Glomerular endothelial cell (primary cell): ENCODE data around the gene ZNF277. TPM values are rescaled to one million over a fixed set of nuclear protein-coding genes. Genes with fewer than 3 reads are reported as not detected.

Experiments
- DNase-seq: peaks from one replicate; pipeline ENCODE4 v3.0.0-alpha.2; 2011; ENCODE audit warnings: low read depth, low spot score; ENCODE audit errors: extremely low read depth
- total RNA-seq: library from RNA; depleted of rRNA; stranded (reverse); fragments of >200 nt; gene quantifications from 2 replicates; pipeline ENCODE4 v1.2.3, GENCODE V29; 2015

Gene ZNF277
- total RNA-seq, 1 donor from 2014 or later, result 17.0 TPM

DNA sequence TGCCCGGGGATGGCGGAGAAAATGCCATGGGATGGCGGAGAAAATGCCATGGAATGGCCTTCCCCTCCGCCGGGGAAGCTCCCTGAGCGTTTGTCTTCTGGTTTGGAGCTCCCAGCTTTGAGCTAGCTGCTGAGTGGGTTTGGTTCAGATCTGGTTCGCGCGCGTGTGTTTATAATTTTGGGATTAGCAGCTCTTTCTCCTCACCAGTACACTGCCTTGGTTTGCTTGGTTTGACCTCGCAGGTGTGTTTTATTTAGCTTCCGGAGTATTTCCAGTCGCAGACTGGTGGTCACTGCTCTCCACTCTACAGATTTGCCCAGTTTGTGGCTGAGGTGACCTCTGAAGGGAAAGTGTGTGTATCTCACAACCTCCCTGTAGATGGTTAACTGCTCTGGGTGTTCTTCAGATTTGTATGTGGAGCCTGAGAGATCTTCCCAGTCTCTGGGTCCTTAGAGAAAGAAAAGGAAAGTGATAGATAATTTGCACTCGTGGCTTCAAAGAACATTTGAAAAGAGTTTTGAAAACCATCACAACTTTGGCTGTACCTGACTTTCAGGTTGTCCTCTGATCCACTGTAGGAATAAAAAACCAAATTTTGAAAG, 597 bp downstream of the ZNF277 start:
- no peak for DNase-seq

DNA sequence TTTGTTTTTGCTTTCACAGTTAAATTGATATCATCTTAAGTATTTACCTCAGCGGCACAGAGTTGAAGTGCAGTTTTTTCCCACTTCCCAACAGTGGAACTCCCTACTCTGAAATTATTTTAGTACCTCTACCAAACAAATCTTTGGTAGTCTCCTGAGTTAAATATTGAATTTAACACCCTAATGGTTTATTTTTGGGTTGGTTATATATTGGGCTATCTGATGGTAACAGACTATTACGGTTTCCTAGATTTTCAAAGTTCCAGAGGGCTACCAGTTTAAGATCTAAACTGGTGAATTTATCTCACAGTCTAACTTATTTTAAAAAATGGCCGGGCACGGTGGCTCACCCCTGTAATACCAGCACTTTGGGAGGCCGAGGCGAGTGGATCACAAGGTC, 1.3 kb downstream of the ZNF277 start:
- no peak for DNase-seq

DNA sequence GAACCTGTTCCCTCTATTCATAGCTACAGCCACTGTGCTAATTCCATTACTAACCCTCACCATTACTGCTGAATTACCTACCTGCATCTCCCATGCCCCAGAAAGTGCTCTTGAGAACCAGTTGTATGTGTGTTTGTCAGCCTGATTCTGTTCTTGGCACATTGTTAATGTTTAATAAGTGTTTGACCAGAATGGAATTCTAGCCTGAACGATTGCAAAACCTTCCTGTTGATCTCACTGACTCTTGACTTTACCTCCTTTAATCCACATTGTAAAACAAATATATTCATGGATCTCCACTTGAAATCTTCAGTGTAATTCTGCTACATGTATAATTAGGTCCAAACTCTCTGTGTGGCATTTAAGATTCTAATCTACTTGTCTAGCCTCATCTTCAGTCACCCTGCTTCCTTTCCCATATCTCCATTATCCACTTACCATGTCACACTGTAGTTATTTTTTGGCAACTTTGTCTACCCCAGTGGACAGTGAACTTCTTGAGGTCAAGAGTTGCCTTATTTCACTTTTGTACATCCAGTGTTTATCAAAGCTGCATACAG, 4.9 kb downstream of the ZNF277 start:
- no peak for DNase-seq

DNA sequence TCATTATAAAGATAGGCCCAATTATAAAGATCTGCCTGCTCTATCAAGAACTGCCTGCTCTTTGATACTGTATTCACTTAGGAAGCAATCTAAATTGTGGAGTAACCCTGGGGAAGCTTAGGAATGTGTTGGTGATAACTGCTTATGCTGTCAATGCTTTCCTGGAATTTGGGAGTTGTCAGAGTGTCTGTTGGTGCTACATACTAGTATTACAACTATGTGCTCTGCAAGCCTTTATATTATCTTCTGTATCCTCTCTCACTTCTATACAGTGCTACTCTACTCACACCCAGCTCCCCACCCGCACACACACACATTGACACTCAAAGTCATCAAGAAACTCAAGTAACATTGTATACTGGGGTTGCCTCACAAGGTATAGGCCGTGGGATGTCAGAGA, 6.1 kb downstream of the ZNF277 start:
- DNase-seq, result no peak

DNA sequence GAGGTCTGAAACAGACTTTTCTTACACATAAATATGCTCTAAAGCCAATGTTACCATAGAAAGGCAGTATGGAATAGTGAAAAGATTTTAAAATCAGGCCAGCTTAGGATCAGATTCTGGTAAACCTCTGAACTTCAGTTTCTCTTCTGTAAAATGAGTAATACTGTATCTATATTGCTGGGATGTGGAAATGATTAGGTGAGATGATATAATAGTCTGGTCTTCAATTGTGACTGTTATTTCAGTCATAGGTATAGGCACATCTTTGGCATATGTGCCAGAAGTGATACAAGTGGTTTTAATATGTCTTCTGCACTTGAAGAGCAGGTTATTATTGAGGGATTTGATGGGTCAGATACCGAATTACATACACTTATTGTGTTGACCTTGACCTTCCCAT, 7.2 kb downstream of the ZNF277 start:
- DNase-seq, result no peak

DNA sequence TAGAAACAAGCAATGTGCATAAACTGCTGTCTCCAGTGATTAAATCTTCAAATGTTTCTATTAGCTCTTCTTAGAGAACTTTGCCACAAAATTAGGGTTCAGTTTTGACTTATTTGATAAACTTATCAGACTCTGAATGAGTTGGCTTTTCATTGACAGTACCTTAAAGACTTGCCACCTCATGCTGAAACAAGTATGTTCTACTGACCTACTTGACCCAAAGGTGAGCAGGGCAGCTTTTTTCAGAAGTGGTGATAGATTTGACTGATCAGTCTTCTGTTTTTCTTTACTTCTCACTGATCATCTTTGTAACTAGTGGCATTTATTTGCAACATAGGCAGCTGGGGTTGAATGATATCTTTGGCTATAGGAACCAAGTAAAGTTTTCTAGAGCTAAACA, 7.8 kb downstream of the ZNF277 start:
- DNase-seq, result no peak

DNA sequence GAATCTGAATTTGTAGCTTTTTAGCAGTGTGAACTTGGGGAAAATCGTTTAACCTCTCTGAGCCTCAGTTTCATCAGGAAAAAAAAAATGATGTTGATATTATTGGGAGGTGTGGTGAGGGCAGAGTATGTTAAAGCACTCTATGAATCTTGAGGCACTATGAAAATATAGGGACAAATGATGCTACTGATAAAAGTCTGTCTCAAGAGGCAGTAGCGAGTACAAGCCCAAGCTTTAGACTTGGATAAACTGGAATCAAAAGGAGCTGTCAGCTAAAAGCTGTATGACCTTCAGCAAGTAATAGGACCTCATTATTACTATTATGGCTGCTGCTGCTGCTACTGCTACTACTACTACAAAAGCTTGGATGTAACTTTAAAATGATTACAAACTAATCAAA, 8.4 kb downstream of the ZNF277 start:
- no peak for DNase-seq

DNA sequence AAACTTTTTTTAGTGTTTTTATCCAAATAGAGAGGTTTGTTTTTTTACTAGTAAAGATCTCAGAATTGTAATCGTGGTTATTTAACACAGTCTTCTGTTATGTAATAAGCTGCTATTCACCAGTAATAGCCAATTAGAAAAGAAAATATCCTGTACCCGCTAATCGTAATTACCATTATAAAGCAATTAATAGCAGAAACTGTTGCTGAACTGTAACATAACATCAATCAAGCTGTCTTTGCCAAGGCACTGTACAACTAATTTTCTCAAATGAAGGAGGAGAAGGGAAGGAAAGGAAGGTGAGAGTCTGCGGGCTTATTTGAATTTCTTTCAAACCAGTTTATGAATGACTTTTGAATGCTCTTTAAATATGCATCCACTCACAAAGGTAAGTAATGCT, 9.3 kb downstream of the ZNF277 start:
- no peak for DNase-seq

DNA sequence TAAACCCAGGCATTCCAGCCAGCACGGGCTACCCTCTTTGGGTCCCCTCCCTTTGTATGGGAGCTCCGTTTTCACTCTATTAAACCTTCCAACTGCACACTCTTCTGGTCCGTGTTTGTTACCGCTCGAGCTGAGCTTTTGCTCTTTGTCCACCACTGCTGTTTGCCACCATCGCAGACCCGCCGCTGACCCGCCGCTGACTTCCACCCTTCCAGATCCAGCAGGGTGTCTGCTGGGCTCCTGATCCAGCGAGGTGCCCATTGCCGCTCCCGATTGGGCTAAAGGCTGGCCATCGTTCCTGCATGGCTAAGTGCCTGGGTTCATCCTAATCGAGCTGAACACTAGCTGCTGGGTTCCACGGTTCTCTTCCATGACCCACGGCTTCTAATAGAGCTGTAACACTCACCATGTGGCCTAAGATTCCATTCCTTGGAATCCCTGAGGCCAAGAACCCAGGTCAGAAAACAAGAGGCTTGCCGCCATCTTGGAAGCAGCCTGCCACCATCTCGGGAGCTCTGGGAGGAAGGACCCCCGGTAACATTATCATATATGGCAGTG, 14.5 kb downstream of the ZNF277 start:
- no peak for DNase-seq

DNA sequence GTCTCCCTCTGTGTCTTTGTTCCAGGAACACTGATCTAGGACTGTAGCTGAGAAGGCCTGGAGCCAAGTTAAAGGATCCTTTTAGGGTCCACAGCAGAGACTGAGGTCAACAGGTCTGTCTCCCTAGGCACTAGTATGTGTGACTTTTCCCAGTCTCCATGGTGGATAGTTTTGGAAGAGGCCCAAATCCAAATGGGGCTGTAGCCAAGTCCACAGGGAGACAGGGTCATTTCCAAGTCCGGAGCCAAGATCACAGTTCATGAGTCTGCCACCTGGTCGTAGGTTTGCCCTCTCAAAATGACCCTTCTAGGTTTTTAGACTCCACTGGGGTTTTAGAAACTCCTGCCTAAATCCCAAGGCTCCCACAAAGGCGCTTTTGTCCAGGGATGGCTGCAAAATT, 16.8 kb downstream of the ZNF277 start:
- no peak for DNase-seq

DNA sequence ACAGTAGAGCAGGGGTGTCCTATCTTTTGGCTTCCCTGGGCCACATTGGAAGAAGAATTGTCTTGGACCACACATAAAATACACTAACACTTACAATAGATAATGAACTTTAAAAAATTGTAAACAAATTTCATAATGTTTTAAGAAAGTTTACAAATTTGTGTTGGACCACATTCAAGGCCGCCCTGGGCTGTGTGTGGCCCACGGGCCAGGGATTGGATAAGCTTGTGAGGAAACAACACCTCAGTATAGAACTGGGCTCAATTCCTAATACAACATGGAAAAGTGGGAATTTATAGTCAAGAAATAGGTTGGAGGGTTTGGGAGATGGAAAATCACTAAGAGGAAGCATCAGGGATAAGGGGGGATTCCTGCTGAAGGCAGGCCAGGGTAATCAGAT, 17.7 kb downstream of the ZNF277 start:
- no peak for DNase-seq

DNA sequence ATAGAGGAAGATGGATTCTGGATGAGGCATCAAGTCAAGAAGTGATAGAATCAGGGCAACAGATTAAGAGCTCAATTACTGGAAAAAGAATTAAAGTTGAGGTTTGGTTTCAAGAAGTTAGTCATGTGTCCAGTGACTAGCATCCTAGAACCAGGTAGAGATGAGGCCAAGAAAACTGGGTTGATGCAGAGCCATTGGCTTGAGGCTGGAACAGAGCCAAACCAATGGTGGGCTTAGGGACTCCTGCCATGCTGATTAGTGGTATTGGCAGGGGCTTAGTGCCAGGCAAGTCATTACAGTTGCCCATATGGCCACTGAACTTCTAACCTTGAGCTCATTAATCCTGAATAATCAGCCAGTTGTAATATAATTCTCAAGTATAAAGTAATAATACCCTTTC, 18.5 kb downstream of the ZNF277 start:
- no peak for DNase-seq

DNA sequence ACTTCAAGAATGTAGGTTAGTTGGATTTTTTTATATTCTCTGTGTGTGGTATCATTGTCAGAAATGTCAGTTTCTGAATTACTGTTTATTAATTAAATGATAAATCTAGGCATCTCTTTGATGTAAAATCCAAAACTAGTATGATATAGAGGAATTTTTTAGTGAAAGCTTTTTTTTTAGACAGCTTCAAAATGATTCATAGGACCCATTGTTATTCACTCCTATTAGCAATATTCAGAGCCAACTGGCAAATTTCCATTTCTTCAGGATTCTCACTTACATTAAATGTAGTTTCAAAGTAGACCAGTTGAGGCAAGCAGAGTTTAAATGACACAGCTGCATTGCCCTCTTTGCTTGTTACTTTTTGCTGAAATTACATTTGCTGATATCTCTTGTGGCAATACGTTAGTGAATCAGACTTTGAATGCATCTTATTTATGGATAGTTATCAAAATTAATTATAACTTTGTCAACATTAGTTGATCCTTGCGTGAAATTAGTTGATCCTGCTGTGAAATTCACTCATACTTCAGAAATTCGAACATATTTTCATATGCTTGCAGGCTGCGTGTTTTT, 20.3 kb downstream of the ZNF277 start:
- no peak for DNase-seq

DNA sequence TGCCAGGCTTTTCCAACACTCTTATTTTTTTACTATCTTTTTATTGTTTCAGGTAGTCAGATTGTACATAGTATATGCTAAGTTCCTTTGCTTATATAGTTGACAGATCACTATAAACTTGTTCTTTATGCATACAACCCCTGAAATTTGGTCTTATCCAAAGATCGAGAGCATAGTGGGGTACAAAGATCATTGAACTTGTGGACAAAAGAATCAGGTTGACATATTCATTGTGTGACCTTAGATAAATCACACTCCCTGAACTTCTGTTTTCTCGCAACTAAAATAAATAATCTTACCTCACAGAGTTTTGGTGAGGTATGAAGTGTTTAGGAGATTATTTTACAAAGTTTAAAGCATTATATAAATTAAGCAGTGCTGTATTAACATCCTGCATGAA, 22.1 kb downstream of the ZNF277 start:
- no peak for DNase-seq

DNA sequence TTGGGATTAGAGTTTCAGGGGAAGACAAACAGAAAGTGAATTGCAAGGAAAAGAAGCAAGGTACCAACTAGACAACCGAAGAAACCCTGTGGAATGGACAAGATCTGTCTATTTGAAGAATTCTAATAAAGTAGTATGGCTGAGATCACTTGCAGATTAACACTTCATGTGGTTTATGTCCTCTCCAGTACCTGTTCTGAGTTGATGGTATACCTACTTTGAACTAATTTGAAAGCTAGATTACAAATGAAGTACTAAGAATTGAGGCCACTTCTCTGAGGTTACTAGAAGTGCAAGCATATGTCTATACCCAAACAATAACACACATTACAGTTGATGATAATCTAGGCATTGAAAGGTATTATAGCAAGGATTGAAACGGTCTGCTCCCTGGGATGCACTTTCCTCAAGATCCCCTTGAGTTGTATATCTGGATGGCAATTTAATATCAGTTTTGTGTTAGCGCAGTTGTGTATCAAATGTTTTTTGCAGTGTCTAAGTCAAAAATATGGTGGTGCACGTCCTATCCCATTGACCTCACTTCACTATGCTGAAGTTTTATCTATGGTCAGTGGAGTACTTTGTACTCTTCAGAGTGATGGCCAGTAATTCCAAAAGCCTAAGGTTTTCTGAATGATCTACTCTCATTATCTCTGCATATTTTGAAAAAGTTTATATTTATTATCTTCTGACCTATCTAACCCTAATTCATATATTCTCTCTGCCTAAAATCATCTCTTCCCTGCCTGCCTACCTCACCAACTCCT, 25.9 kb downstream of the ZNF277 start:
- DNase-seq, result no peak

DNA sequence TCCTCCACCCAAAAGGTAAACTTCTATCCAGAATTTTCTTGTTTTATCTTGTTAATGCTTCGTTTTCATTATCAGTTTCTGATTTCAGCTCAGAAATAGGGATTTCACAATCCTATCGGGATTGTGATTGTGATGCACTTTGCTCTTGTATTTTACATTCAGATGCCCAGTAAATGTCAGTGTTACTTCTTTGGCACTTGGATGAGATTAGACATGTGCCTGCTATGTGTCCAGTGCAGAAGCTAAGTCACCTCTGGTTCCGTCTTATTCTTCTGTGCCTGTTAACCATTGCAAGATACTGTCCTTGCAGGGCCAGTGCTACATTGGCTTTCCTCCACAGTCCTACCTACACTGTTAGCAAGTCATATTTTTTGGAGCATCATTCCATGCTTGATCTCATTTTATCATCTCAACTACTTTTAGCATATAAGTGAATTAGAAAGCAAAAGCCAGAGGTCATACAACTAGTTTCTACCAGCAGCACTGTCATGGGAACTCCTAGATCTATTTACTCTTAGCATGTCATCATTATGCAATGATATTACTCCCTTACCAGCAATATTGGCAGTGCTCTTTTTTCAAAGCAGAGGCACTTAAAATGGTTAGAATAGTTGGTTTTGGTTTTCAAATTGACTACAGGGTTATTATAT, 26.7 kb downstream of the ZNF277 start:
- no peak for DNase-seq

DNA sequence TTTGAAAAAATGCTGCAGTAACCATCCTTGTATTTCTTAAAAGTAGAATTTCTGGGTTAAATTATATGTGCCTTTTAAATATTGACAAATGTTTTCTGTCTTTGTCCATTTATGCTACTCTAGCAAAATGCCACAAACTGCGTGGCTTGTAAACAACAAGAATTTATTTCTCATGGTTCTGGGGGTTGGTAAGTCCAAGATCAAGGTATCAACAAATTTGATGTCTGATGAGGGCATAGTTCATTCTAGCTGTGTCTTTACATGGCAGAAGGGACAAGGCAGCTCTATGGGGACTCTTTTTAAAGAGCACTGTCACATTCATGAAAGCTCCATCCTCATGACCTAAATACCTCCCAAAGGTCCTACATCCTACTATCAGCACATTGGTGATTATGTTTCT, 27.7 kb downstream of the ZNF277 start:
- no peak for DNase-seq

DNA sequence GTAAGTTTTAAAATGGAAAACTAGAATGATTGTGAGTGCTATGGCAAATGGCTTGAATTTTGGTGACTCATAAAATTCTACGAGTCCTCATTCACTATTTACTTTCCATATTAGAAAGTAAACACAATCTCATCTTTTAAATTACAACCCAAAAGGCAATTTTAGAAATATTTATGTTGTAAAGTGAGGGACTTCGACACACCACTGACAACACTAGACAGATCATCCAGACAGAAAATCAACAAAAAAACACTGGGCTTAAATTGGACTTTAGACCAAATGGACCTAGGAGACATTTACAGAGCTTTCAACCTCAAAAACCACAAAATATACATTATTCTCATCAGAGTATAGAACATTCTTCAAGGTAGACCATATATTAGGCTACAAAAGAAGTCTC, 30.1 kb downstream of the ZNF277 start:
- DNase-seq, result no peak

DNA sequence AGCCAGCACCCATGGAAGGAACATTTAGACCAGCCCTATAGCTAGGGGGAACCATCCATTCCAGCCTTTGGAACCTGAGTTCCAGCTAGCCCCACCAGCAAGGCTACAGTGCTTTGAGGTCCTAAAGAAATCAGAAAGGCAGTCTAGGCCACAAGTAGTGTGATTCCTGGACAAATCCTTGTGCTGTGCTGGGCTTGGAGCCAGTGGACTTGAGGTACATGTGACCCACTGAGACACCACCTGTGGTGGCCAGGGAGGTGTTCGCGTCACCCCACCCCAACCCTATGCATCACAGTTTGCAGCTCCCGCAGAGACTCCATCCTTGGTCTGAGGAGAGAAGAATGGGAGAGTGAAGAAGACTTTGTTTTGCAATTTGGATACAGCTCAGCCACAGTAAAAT, 31.8 kb downstream of the ZNF277 start:
- DNase-seq, result no peak

DNA sequence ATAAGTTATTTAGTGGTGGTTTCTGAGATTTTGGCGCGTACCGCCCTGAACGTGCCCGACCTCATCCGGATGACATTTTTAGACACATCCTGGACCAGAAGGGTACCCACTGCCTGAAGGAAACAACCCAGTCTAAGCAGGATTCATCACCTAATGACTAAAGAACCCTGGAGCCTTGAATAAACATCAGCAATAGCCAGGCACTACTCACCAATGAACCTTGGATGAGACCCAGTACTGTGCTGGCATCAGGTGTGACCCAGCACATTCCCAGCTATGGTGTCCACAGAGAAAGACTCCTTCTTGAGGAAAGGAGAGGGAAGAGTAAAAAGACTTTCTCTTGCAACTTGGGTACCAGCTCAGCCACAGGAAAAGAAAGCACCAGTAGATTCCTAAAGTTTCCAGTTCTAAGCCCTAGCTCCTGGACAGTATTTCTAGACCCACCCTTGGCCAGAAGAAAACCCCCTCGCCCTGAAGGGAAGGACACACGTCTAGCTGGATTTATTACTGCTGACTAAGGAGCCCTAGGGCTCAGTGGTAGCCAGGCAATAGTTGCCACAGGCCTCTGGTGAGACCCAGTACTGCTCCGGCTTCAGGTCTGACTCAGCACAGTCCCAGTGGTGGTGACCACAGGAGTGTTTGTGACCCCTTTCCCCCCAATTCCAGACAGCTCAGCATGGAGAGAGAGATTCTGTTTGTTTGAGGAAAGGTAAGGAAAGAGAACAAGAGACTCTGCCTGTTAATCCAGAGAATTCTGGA, 32.5 kb downstream of the ZNF277 start:
- no peak for DNase-seq

DNA sequence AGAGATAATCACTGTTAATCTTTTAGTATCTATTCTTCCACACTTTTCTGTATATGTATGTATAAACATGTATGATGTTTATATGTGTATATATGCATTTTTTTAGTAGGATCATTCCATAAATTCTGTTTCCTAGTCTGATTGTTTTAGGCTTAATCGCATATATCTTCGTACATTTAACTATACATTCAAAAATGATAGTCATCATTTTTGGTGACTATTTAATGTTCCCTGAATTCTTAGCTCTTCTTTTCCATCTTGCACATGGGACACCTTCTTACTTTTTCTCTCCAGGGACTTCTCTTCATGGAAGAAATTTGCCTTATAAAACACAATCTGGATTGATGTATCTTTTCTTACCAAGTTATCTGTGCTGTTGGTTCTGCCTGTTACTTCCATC, 42.1 kb downstream of the ZNF277 start:
- no peak for DNase-seq
